Progenitor cell of endocrine pancreas (in vitro differentiated cells): Measurements from ENCODE around the gene TTLL8. TPM values are rescaled to one million over a fixed set of nuclear protein-coding genes. Genes with fewer than 3 reads are reported as not detected.

Experiments used
- DNase-seq: peaks from one replicate; pipeline ENCODE4 v3.0.0; 2021; ENCODE audit warnings: low spot score; ENCODE audit not compliant: unreplicated experiment
- H3K27ac Mint-ChIP-seq: 2 replicates; pipeline ENCODE4 v1.8.0; 2021; ENCODE audit warnings: mild to moderate bottlenecking, moderate library complexity, mixed read lengths
- H3K27me3 Mint-ChIP-seq: 2 replicates; pipeline ENCODE4 v1.8.0; 2021; ENCODE audit warnings: mixed read lengths
- H3K36me3 Mint-ChIP-seq: 2 replicates; pipeline ENCODE4 v1.8.0; 2022; ENCODE audit warnings: mixed read lengths; ENCODE audit not compliant: insufficient read depth
- H3K4me1 Mint-ChIP-seq: 2 replicates; pipeline ENCODE4 v1.8.0; 2021; ENCODE audit warnings: low read depth, mixed read lengths
- H3K4me3 Mint-ChIP-seq: 2 replicates; pipeline ENCODE4 v1.8.0; 2021; ENCODE audit warnings: low read depth, mild to moderate bottlenecking, moderate library complexity, mixed read lengths
- H3K9me3 Mint-ChIP-seq: 2 replicates; pipeline ENCODE4 v1.8.0; 2021; ENCODE audit warnings: low read depth, mixed read lengths
- CTCF ChIP-seq: fragments of 200-600 bp; sonication (generic); IDR thresholded peaks from one replicate; pipeline ENCODE4 v1.5.0; 2021; ENCODE audit warnings: antibody characterized with exemption, mild to moderate bottlenecking; ENCODE audit not compliant: unreplicated experiment
- total RNA-seq: library from RNA; stranded (reverse); gene quantifications from 2 replicates; pipeline ENCODE4 v1.2.1, GENCODE V29; 2021

Gene TTLL8
- total RNA-seq, 1 donor from 2014 or later = not detected

GRCh38 chr22:50035976-50036724, 21.9 kb downstream of the TTLL8 start:
- H3K27ac Mint-ChIP-seq = no peak overlapping the region
- no peaks in the 10 kb centered on the region for H3K27me3 Mint-ChIP-seq
- H3K36me3 Mint-ChIP-seq = no peaks in the 10 kb centered on the region
- no peak for TF ChIP-seq CTCF
- H3K4me1 Mint-ChIP-seq = peaks cover 4% of the 10 kb centered on the region
- no peak for DNase-seq
- H3K9me3 Mint-ChIP-seq = no peaks in the 10 kb centered on the region
- H3K4me3 Mint-ChIP-seq = no peak overlapping the region

- Mint-ChIP-seq H3K4me3 (no peak overlapping the region), H3K27ac (no peak overlapping the region), H3K9me3 (no peaks in the 10 kb centered on the region), H3K36me3 (no peaks in the 10 kb centered on the region), H3K27me3 (no peaks in the 10 kb centered on the region), H3K4me1 (peaks cover 4% of the 10 kb centered on the region)
- DNase-seq = no peak
- TF ChIP-seq CTCF = no peak
Measured at GRCh38 chr22:50035131-50035881, 22.8 kb downstream of the TTLL8 start.

GRCh38 chr22:50034126-50035081, 23.7 kb downstream of the TTLL8 start:
- no peak for TF ChIP-seq CTCF
- Mint-ChIP-seq H3K27me3 (no peaks in the 10 kb centered on the region), H3K4me3 (no peak overlapping the region), H3K27ac (no peak overlapping the region), H3K4me1 (peaks cover 4% of the 10 kb centered on the region), H3K9me3 (no peaks in the 10 kb centered on the region), H3K36me3 (no peaks in the 10 kb centered on the region)
- DNase-seq = no peak

- no peaks in the 10 kb centered on the region for H3K9me3 Mint-ChIP-seq
- no peak for DNase-seq
Measured at GRCh38 chr22:50032941-50033601, 25.0 kb downstream of the TTLL8 start.

More at GRCh38 chr22:50032941-50033601, 25.0 kb downstream of the TTLL8 start:
- H3K4me1 Mint-ChIP-seq = peaks cover 3% of the 10 kb centered on the region
- no peak overlapping the region for H3K4me3 Mint-ChIP-seq
- no peaks in the 10 kb centered on the region for H3K36me3 Mint-ChIP-seq
- no peak overlapping the region for H3K27ac Mint-ChIP-seq
- no peak for TF ChIP-seq CTCF
- H3K27me3 Mint-ChIP-seq = no peaks in the 10 kb centered on the region
